Astrocyte (in vitro differentiated cells and primary cell): ENCODE measurements around the gene OR2F1.

Experiments
- CTCF ChIP-seq: IDR thresholded peaks from 2 replicates; pipeline ENCODE4 v1.5.1; 2011; ENCODE audit warnings: low read depth, mild to moderate bottlenecking, inconsistent platforms, low read length, moderate library complexity; ENCODE audit not compliant: insufficient read depth
- EZH2 ChIP-seq: IDR thresholded peaks from 2 replicates; pipeline ENCODE4 v1.6.1; 2012; ENCODE audit warnings: mild to moderate bottlenecking, low read length, inconsistent platforms; ENCODE audit not compliant: insufficient read depth

- no peak for TF ChIP-seq CTCF
- TF ChIP-seq EZH2, result no peak
Measured at GRCh38 chr7:143983960-143984359, 29.3 kb downstream of the OR2F1 start.
